Smooth muscle cell (in vitro differentiated cells): ENCODE data around the gene OSBPL10. TPM values are rescaled to one million over a fixed set of nuclear protein-coding genes. Genes with fewer than 3 reads are reported as not detected.

Experiments
- DNase-seq: peaks from one replicate; lab custom pipeline; 2025; ENCODE audit not compliant: unreplicated experiment; lab: John Stamatoyannopoulos, UW
- H2AFZ ChIP-seq: fragments of 200-600 bp; sonication (generic); 2 replicates; pipeline ENCODE4 v1.6.0; 2016; ENCODE audit warnings: antibody characterized with exemption, low read depth, mild to moderate bottlenecking
- H3F3A ChIP-seq: fragments of 200-600 bp; sonication (generic); 2 replicates; pipeline ENCODE4 v1.6.0; 2017; ENCODE audit warnings: antibody characterized with exemption, low read depth
- H3K27ac ChIP-seq: fragments of 200-600 bp; sonication (generic); 2 replicates; pipeline ENCODE4 v1.5.1; 2016; ENCODE audit warnings: low read depth, mild to moderate bottlenecking
- H3K27me3 ChIP-seq: fragments of 200-600 bp; sonication (generic); 2 replicates; pipeline ENCODE4 v1.6.1; 2016; ENCODE audit warnings: low read depth, mild to moderate bottlenecking
- H3K36me3 ChIP-seq: fragments of 200-600 bp; sonication (generic); 2 replicates; pipeline ENCODE4 v1.5.1; 2016; ENCODE audit warnings: low read depth
- H3K4me1 ChIP-seq: fragments of 200-600 bp; sonication (generic); 2 replicates; pipeline ENCODE4 v1.5.1; 2016; ENCODE audit warnings: low read depth
- H3K4me2 ChIP-seq: fragments of 200-600 bp; sonication (generic); 2 replicates; pipeline ENCODE4 v1.6.0; 2016; ENCODE audit warnings: mild to moderate bottlenecking
- H3K4me3 ChIP-seq: fragments of 200-600 bp; sonication (generic); 2 replicates; pipeline ENCODE4 v1.5.1; 2016; ENCODE audit warnings: mild to moderate bottlenecking
- H3K79me2 ChIP-seq: fragments of 200-600 bp; sonication (generic); 2 replicates; pipeline ENCODE4 v1.6.0; 2016; ENCODE audit warnings: low read depth, mild to moderate bottlenecking
- H3K9ac ChIP-seq: fragments of 200-600 bp; sonication (generic); 2 replicates; pipeline ENCODE4 v1.6.0; 2016; ENCODE audit warnings: low read depth
- H3K9me3 ChIP-seq: fragments of 200-600 bp; sonication (generic); replicated peaks from 2 replicates; pipeline ENCODE4 v1.5.1; 2016; ENCODE audit warnings: low read depth
- H4K20me1 ChIP-seq: fragments of 200-600 bp; sonication (generic); 2 replicates; pipeline ENCODE4 v1.6.0; 2016; ENCODE audit warnings: low read depth
- CTCF ChIP-seq: fragments of 200-600 bp; sonication (generic); IDR thresholded peaks from 2 replicates; pipeline ENCODE4 v1.5.1; 2017; ENCODE audit warnings: borderline replicate concordance, mild to moderate bottlenecking, antibody characterized with exemption; ENCODE audit not compliant: insufficient read depth, poor library complexity, severe bottlenecking
- WGBS: methylation state at CpG from one replicate; pipeline ENCODE4 v1.1.7; 2016; ENCODE audit warnings: low lambda C conversion rate; 5-methylcytosine and 5-hydroxymethylcytosine counted together
- polyA plus RNA-seq: library from polyadenylated mRNA; unstranded; fragments of >200 nt; fragmentation: Nextera tagmentation; extraction: Ambion mirVana; gene quantifications from 2 replicates; pipeline ENCODE4 v1.2.1, GENCODE V29; 2016
- total RNA-seq: library from RNA; depleted of rRNA; stranded (reverse); fragments of >200 nt; gene quantifications from 2 replicates; pipeline ENCODE4 v1.2.3, GENCODE V29; 2014

The OSBPL10 gene
- total and polyA plus RNA-seq, 2 experiments from 2014 or later, result 48.9 to 91.5 TPM

- no peak for TF ChIP-seq CTCF
- Histone ChIP-seq H3K79me2 (peaks cover 41% of the 10 kb centered on the region), H3K27me3 (no peaks in the 10 kb centered on the region), H3F3A (peaks cover 12% of the 10 kb centered on the region), H3K36me3 (peaks cover 4% of the 10 kb centered on the region), H3K4me1 (peaks cover 7% of the 10 kb centered on the region), H2AFZ (no peak overlapping the region), H3K27ac (no peak overlapping the region), H3K4me2 (no peak overlapping the region), H3K9ac (no peak overlapping the region), H3K9me3 (no peaks in the 10 kb centered on the region), H4K20me1 (no peaks in the 10 kb centered on the region), H3K4me3 (no peak overlapping the region)
- DNase-seq, result no peak
- WGBS, result 97% methylated on average over 11 of the region's 11 CpGs
Measured at GRCh38 chr3:31714495-31715280, 266.4 kb downstream of the OSBPL10 start.

- Histone ChIP-seq H3K9ac (no peak overlapping the region), H2AFZ (no peak overlapping the region), H3K4me1 (peaks cover 7% of the 10 kb centered on the region), H3K79me2 (peaks cover 37% of the 10 kb centered on the region), H3K27me3 (no peaks in the 10 kb centered on the region), H3K4me2 (no peak overlapping the region), H4K20me1 (no peaks in the 10 kb centered on the region), H3K36me3 (peaks cover 4% of the 10 kb centered on the region), H3F3A (peaks cover 12% of the 10 kb centered on the region), H3K4me3 (no peak overlapping the region), H3K9me3 (no peaks in the 10 kb centered on the region), H3K27ac (no peak overlapping the region)
- no peak for DNase-seq
- no peak for TF ChIP-seq CTCF
- 79% methylated on average over 5 of the region's 5 CpGs for WGBS
Measured at GRCh38 chr3:31713816-31714215, 267.2 kb downstream of the OSBPL10 start.

- H3K27ac ChIP-seq, result no peak overlapping the region
- no peak overlapping the region for H3K4me2 ChIP-seq
- H3K36me3 ChIP-seq, result peaks cover 4% of the 10 kb centered on the region
- peaks cover 7% of the 10 kb centered on the region for H3K4me1 ChIP-seq
- DNase-seq, result no peak
- H4K20me1 ChIP-seq, result no peaks in the 10 kb centered on the region
- H3K4me3 ChIP-seq, result no peak overlapping the region
- WGBS, result 95% methylated on average over 6 of the region's 6 CpGs
- H3K9ac ChIP-seq, result no peak overlapping the region
- H3K9me3 ChIP-seq, result no peaks in the 10 kb centered on the region
- H3K79me2 ChIP-seq, result peaks cover 16% of the 10 kb centered on the region
- no peaks in the 10 kb centered on the region for H3K27me3 ChIP-seq
- no peak overlapping the region for H2AFZ ChIP-seq
- TF ChIP-seq CTCF, result no peak
- H3F3A ChIP-seq, result peaks cover 3% of the 10 kb centered on the region
Measured at GRCh38 chr3:31710123-31710803, 270.8 kb downstream of the OSBPL10 start.
